ENCODE data around the gene FOXP2.
"Not testable (repeated sequence)": the region's sequence is repeated elsewhere in the genome, so short reads cannot be mapped to it uniquely, and the experiment has no call there.

FOXP2 gene

DNA sequence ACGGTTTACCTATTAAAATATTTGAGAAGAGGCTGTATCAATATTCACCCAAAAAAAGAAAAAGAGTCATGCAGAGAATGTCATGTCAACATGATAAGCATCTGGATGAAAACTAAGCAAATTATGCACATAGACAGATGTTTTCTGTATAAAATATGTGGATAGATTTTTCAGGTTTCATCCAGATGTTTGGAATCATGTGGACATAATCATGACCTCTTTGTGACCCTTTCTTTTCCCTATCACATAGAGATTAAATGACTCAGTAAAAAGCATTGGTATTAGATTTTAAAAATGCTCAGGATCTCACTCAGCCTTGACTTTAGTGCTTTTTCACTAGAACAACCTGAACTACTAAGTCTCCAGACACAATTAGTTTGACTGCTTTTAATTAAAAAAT lies 90.0 kb downstream of the FOXP2 start:
- no peak for DNase-seq

DNA sequence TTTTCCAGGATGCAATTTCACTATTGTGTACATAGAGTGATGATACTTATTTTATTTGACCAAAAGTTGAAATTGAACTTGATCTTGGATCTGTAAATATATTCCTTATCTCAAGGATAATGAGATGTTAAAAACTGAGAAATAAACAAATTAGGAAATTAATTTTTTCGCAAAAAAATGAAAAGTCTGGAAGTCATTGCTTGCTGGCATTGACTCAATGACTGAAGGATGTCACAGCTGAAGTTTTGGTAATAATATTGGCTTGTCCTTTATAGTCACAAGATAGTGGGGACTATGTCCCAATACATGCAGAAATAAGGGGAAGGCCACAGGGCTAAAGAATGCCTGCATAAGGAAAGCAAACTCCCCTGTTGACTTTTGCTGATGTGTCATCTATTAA lies 92.8 kb downstream of the FOXP2 start:
- DNase-seq: no peak

DNA sequence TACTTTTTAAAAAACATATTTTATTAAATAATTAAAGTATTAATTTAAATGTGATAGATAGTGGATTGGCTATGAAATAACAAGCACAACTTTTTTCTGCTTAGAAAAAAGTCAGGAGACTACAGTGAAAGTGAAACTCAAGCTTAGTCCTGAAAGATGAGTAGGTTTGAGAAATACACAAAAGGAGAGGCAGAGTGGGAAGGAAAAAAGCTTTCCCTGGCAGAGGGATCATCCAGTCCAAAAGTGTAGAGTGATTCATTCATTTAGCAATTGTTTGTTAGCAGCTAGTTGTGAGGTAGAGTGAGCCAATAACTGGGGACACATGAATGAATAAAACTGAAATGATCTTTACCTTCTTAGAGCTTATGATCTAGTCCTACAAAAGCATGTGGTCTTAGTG lies 93.5 kb downstream of the FOXP2 start:
- peak; percentile 23 for DNase-seq

DNA sequence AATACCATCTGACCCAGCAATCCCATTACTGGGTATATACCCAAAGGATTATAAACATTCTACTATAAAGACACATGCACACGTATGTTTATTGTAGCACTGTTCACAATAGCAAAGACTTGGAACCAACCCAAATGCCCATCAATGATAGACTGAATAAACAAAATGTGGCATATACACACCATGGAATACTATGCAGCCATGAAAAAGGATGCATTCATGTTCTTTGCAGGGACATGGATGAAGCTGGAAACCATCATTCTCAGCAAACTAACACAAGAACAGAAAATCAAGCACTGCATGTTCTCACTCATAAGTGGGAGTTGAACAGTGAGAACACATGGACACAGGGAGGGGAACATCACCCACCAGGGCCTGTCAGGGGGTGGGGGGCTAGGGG lies 96.2 kb downstream of the FOXP2 start:
- not testable (repeated sequence) for DNase-seq

DNA sequence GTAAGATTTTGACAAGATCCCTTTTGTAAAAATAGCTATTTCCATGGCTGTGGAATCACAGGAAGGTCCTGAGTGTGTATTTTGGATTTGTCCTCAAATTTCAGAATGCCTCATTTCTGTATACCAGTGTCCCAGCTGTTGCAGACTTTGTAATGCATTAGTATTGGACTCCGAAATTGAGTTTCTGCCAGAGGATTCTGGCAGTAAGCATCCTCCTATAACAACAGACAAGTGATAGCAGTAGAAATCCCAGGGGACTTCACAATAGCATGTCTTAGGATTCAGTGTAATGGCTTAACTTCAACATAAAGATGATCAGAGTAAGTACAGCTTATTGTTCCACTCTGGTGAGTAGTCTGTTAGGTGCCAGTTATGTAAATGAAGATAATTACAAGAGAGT lies 104.6 kb downstream of the FOXP2 start:
- peak; percentile 62 for DNase-seq

DNA sequence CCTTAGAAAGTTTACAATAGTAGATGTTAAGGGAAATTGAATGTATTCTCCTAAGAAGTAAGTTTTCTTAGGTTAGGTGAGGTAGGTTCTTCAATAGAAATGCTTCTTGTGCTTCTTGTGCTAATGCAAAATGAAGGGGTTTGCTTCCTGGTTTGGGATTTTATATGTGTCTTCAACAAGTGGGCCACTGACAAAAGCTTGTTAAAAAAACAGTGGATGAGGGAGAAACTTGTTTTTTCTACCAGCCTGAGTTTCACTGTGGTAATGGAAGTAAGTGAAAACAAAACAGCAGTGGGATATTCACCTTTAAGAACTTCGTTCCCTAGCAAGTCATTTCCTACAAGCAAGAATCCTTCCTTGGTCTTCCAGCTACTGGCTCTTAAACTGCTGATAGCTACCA lies 107.5 kb downstream of the FOXP2 start:
- DNase-seq: no peak

DNA sequence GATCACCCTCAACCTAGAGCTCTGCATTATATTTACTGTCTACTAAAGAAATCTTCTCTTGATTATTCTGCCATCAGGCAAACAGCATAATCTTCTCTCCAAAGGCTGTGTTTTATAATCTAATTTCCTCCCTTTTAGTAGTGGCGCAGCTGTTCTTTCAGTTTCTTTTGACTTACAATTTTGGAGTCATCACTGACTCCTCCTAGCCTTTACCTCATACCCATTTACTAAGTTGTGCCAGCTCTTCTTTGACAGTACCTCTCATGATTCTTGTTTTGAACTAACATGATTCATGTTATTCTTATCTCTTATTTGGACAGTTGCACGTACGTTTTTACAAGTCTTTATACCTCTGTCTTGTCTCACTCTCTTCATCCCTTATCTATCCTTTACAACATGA lies 113.0 kb downstream of the FOXP2 start:
- DNase-seq: no peak

DNA sequence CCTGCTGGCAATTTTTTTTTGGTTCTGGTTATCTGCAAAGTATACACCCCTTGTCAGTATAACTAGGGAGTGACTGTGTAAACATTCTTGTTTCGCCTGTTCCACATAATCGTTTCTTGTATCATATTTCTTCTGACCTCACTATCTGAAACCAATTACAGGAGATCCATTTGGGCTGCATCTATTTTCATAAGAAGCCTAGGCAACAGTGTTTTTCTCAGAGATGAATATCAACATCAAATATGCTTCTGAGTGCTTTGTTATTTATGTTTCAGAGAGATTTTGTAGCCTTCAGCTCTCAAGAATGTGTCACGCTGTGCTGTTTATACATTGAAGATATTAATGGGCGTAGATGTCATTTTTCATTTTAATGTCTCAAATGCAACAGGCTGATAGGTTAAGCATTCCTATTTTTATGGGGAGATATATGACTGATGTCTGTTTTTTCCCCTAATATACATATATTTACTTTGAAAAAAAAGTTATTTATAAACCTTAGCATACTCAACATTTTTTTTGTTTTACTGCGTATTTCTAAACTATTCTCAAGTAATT lies 115.5 kb downstream of the FOXP2 start:
- peak; percentile 95 for DNase-seq

DNA sequence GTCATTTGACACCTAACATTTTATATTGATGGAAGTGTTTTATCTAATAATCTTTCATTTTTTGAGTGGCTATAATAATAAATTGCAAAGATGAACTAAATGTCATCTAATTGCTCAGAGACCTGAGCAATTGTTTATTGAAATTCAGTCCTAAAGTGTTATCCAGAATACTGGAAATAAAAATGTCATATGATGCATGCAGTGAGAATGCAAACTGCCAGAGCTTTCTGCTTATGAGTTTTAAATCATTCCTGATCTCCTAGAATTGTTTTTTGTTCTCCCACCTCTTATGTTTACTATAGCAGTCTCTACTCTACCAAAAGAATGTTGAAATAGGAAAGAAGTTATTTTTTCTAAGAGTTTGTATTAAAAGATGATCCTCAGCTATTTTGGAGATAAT lies 116.7 kb downstream of the FOXP2 start:
- no peak for DNase-seq

DNA sequence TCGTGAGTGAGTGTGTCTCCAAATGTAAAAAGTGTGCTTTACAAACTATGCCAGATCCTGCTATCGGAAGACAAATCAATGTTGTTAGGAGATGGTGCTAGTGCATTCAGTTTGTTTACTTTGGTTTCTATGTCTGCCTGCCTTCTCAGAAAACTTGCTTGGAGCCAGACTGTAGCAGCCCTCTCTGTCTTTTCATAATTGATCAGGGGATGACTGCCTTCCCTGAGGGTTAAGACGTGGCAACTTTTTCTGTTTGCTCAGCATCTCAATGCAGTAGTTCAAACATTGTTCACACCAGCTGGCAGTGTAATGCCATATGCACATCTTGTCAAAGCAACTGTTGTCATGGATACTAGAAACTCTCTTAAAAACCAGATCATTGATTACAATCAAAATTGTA lies 118.5 kb downstream of the FOXP2 start:
- peak; percentile 98 for DNase-seq

DNA sequence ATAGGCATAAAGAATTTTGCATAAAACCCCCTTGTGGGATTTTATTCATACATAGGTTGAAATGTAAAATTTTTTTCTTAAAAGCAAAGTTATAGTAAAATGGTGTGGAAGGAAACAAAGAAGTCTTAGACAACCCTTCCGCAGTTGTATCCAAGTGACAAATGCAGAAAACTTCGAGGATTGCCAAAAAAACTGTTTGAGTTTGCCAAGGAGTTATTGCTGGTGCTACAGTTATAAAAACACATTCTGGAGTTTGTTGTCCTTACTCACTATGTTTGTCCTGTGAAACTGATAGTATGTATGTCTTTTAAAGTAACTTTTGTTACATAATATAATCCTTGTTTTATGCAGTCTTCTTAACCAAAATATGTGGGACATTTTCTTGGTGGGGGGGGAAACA lies 120.3 kb downstream of the FOXP2 start:
- DNase-seq: no peak

DNA sequence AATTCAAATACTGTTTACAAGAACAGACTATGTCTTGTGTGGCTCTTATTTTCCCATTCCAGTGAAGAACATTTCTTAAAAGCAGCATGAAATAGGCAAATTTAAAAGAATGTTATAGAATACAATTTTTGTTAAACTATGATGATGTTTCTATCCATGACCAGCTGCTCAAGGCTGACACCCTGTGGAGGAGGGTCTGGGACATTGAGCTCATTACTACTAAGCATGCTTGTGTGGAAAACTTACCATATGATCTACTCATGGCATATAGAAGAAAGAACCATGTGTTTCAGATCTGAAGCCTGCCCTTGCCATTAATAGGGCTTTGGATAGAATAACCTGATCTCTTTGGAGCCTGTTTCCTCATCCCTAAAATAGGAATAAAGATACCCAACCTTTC lies 125.0 kb downstream of the FOXP2 start:
- peak; percentile 87 for DNase-seq

DNA sequence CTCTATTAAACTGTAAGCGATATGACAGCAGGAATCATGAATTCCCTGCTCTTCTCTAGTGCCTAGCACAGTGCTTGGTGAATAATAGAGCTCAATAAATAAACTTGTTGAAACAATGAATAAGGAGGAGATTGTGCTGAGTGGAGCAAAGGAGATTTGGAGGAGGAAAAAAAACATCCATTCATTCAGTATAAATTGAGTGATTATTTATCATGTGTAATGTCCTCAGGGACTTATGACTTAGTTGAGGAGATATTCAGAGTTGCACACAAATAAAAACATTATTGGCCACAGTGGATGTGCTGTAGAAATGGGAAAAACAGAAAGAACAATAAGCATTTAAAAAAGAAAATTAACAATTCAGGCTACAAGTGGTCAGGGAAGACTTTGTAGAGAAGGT lies 125.7 kb downstream of the FOXP2 start:
- DNase-seq: no peak

DNA sequence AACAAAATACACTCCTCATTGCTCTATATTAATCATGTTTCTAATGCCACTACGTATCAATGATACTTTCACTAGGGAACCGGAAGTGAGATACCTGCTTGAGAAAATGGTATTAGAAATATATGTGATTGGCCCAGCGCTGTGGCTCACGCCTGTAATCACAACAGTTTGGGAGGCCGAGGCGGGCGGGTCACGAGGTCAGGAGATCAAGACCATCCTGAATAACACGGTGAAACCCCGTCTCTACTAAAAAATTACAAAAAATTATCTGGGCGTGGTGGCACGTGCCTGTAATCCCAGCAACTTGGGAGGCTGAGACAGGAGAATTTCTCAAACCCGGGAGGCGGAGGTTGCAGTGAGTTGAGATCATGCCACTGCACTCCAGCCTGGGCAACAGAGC lies 132.7 kb downstream of the FOXP2 start:
- not testable (repeated sequence) for DNase-seq

DNA sequence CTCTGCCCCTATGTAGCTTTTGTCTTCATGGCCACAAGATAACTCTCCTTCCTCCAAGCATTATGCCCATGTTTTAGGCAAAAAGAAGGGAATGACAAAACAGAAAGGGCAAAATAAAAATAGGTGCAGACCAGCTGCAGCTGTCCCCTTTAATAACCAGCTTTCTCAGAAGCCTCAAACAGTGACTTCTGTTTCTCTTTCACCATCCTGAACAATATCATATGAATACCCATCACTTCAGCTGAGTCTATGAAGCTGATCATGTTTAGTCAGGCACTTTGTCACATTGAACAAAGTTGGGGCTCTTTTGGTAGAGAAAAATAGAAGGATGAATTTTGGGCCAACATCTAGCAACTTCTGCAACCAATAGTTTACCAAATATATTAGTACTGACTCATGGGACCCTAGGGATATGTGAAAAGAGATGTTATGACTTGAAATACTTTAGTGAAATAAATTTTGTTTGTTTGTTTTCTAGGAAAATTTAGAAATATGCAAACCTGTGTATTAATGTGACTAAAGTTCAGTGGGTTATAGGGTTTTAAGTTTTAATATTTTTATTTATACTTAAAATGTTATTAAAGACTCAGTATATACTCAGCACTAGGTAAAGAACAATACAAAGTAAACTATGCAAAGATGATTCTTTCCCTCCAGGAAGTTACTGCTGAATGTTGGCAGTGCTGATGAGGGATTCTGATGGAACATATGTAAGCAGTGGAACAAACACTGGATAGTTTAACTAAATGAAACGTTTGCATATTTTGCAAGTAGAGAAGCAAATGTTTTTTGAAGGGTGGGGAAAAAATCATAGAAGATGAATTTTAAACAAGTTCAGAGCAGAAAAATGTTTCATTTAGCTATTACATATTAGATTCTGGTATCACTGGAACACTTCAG lies 133.7 kb downstream of the FOXP2 start:
- DNase-seq: no peak

DNA sequence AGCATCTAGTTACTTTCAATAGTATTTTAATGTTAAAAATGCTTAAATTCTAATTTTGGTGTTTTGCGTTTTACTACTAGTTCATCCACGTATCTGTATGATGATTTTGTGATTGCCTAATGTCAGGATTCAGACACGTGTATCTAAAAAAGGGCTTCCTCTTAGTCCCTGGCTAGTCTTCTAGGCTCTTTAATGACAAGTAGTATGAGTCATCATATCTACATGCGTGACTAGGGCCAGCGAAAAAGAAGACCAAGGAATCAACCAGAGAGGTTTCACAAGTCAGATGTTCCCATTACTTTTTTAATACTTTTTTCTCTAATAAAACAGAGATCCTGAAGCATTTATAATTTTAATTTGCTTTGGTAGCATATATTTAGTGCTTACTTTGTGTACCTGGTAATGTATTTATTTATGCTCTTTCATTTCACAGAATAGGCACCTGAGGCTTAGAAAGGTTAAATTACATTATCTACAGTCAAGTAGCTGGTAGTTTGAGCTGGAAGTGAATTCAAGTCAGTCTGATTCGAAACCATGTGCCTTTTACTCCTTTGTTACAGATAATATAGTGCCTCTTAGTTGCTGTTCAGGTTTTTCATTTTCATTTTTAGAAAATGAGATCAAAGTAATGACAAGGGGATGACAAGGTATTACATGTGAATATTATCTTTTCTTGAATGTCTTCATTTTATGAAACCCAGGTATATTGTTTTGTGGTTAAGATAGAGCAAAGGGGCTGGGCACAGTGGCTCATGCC lies 140.3 kb downstream of the FOXP2 start:
- DNase-seq: peak; percentile 63

DNA sequence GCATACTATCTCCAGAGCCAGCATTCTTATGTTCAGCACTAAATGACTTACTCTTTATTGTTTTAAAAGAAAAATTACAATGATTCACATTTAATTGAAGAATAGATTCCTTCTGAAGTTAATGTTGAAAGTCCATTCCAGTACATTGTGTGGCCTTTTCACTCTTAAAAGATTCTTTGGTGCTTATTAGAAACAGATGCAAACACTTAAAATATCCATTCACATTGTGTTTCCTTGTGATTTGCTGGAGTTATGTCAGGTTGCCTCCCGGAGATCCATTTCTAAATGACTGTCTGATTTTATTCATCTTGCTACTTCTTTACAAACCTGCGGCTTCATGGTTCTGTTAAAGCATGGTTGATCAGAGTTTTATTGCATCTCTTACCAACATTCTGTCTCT lies 152.8 kb downstream of the FOXP2 start:
- no peak for DNase-seq

DNA sequence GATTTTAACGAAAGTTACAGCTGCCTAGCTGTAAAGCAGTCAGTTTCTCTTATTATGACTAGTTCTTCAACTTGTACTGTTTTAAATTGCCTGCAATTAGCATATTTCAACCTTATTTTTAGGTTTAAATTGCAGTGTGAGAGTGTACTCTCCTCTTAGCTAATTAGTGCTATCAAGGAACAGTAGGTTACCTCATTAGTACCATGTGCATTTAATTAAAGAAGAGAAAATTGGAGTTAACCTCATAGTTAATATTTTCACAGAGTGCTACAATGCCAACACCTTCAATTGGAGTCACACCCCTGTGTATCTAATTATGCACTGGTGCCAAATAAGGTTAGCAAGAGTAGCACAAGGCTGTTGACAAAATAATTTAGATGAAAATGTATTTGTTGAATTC lies 154.6 kb downstream of the FOXP2 start:
- DNase-seq: peak; percentile 90

DNA sequence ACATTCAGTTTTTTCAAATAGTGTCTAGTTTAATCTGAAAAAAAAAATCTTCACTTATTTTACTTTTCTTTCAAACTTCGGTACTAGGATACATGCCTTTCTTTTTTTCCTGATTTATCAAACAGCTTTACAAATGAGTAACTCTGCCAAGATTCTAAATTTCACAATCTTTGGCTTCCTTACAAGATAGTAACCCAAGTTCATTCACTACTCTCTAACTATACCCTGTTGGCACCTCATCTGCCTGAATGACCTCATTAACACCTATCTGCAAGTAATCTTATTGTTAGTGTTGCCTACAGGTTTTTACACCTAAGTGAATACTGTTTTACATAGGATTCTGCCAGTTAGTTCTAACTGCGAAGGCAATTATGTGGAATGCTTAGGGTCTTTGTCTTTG lies 159.8 kb downstream of the FOXP2 start:
- DNase-seq: peak; percentile 47

DNA sequence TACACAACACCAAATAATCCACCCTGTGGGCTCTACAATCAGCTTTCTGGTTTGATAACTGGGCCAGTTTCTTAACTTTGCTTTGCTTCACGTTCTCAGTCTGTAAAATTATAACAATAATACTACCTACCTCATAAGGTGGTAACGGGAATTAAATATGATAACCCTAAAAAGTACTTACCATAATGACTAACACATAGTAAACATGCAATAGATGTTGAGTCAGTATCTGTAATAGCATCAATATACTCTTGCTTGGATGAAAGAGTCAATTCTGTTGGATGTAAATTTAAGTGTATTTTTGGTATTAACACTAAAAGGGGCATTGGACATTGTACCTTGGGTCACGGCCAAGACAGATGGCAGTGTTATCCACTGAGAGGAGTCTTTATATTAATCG lies 160.5 kb downstream of the FOXP2 start:
- no peak for DNase-seq

DNA sequence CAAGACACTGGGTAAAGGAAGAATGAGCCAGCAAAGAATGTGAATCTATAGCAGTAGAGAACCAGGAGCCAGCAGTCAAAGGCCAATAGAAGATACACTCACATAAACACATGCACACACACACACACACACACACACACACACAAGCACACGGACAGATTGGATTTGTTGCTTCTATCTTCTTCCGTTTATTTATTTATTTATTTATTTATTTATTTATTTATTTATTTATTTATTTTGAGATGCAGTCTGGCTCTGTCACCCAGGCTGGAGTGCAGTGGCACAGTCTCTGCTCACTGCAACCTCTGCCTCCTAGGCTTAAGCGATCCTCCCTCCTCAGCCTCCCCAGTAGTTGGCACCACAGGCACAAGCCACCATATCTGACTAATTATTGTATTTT lies 166.3 kb downstream of the FOXP2 start:
- not testable (repeated sequence) for DNase-seq

DNA sequence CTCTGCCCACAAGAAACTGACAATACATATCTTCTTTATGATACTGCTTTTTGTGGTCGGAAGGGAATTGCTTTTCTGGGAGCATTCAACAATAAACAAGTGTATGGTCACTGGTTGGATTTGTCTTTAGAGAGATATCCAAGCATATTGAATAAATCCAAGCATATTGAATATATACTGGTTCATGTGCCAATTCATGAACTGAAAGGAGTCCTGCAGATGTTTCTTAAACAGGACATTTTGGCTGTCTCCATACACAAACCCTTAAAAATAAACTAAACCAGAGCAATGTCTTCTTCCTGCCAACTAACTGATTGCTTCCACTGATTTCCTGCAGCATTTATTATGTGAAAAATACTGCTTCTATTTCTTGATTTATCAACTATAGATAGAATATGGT lies 173.9 kb downstream of the FOXP2 start:
- no peak for DNase-seq

DNA sequence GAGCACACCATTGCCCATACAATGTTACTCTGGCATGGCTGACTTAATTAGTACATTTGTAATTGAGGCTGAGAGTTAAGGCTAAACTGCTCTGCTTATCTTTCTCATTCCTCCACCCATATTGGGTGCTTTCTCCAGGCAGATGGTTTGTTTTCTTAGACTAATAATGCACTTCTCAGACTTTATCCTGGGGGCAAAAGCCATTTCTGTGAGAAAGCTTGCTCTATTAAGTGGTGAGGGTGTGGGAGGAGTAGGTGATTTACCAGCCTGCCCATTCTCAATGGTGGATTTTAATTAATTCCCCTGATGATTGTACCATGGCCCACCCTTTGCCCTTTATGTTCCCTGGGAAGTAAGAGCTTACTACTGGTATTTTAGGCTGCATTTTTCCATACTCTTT lies 174.8 kb downstream of the FOXP2 start:
- DNase-seq: peak; percentile 97

DNA sequence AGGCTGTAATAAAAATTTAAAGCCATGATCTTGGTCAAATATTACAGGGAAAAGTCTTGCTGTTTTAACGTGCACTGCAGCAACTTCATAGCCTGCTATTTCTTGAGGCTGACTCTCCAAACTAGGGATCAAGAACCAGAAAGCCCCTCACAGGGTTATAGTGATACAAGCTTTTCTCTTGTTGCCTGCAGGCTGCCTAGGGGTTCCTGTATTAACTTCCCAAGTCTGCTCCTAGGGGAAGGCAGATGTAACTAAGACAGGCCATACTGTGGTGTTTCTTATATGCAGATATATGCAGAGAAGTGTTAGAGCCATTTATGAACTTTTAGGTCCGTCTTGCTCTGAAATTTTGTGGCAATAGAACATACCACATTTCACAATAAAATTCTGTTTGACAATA lies 175.7 kb downstream of the FOXP2 start:
- peak; percentile 19 for DNase-seq

All from NCI-H69 (cell line).